ENCODE results near the gene OR51M1.

DNA sequence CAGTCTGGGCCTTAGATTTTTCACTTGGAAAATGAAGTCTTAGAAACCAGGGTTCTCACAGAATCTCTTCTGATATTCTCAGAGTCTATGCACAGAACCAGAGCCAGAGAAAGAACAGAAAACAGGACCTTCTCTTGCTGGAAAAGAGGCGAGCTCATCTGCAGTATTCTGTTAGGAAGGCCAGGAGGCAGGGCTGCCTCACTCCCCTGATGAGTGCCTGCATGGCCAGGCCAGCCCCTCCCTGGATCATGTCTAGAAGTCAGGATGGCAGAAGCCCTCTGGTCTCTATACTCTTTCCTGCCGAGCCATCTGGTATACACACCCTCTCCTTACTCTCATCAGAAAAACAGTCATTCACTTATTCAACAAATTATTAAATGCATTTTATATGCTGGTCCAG is 723 bp downstream of the OR51M1 start:
- TF ChIP-seq CTCF (IDR thresholded peaks at IDR 0.05; ENCODE audit: low read length): no peak
- TF ChIP-seq EZH2 (optimal IDR thresholded peaks at IDR 0.05; ENCODE audit: low read depth, low read length): no peak

All from MM.1S (cell line).